NCI-H2107 treated with DMSO at 0.1 percent for 48 hours (cell line): ENCODE measurements around the gene NDUFB6.
"Not testable (repeated sequence)": the region's sequence is repeated elsewhere in the genome, so short reads cannot be mapped to it uniquely, and the experiment has no call there.

Experiments
- DNase-seq: peaks from one replicate; lab custom pipeline; 2025; ENCODE audit not compliant: unreplicated experiment; lab: John Stamatoyannopoulos, UW

Gene NDUFB6

GRCh38 chr9:32524892-32525708, 47.9 kb downstream of the NDUFB6 start:
- peak; percentile 53 for DNase-seq

GRCh38 chr9:32524558-32524891, 48.4 kb downstream of the NDUFB6 start:
- DNase-seq = not testable (repeated sequence)

DNA sequence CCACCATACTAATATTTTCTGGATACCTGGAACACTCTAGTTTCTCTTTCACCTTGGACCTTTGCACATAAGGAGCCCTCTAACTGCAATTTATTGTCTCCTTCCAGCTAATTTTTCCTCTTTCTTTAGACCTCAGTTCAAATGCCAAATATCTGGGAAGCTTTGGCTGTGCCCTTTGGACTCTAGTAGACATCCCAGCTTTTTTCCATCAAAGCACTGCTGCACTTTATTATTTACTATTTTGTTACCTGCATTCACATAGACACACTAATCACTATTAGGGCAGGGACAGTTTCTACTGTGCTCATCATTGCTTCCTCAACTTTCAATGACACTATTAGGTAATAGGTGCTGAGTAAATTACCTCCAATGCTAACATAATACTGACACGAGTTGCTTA, 49.0 kb downstream of the NDUFB6 start:
- no peak for DNase-seq

DNA sequence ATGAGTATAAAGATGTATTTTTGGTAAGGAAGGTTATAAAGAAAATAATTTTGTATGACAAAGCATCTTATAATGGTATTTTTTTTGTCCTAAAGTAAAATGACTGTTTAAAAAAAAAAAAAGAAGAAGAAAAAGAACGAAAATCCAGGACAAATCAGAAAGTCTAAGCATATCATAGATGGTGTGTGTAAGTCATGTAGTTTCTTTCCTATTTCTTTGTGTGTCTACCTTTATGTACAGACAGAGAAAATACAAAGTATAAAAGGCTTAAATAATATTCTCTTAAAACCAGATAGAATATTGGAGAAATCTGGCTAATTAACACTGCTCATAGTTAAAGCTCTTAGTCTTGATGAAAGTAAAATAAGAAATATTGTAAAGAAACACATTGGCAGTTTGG, 54.7 kb downstream of the NDUFB6 start:
- no peak for DNase-seq

GRCh38 chr9:32516241-32516640, 56.7 kb downstream of the NDUFB6 start:
- DNase-seq = no peak

- DNase-seq = no peak
These were observed 64.2 kb downstream of the NDUFB6 start for GRCh38 chr9:32508728-32509127.

DNA sequence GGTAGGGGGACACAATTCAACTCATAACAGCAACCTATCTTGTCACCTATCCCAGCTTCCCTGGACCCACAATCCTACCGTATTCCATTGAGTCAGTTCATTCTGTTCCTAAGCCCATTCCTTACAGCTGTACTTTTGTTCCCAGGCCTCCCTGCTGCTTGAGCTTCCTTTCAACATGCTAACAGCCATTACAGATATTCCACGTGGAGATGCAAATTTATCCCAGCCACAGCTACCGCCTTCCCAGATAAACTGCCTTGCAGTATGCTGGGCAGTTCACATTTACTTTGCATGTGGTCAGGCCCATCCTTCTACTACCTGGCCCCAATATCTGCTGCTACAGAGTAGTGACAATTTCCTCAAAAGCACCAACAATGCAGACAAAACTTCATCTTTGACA, 70.0 kb downstream of the NDUFB6 start:
- DNase-seq = no peak
